Calu3 (cell line): ENCODE results near the gene TIAL1. TPM values are rescaled to one million over a fixed set of nuclear protein-coding genes. Genes with fewer than 3 reads are reported as not detected.

Experiments used
- BruUV-seq: library from RNA; stranded (reverse); fragments of 400-500 nt; replicated peaks from 2 replicates; lab custom pipeline; 2021; lab: Mats Ljungman, UMichigan
- CTCF ChIA-PET: fragments of 300-600 bp; sonication (Branson Sonifier 250); formaldehyde crosslinking; loops from one replicate; lab custom pipeline; 2022; ENCODE audit warnings: antibody characterized with exemption; lab: Charles Lee
- DNase-seq: peaks from one replicate; pipeline ENCODE4 v3.0.0; 2022
- H3K27ac Mint-ChIP-seq: one replicate; pipeline ENCODE4 v1.8.0; 2022; ENCODE audit warnings: mixed read lengths; ENCODE audit not compliant: unreplicated experiment
- H3K27me3 Mint-ChIP-seq: one replicate; pipeline ENCODE4 v1.8.0; 2022; ENCODE audit warnings: mixed read lengths; ENCODE audit not compliant: unreplicated experiment
- H3K36me3 Mint-ChIP-seq: one replicate; pipeline ENCODE4 v1.8.0; 2022; ENCODE audit warnings: mild to moderate bottlenecking, moderate library complexity, mixed read lengths; ENCODE audit not compliant: insufficient read depth, unreplicated experiment
- H3K4me1 Mint-ChIP-seq: one replicate; pipeline ENCODE4 v1.8.0; 2022; ENCODE audit warnings: mild to moderate bottlenecking, low read depth, mixed read lengths; ENCODE audit not compliant: unreplicated experiment
- H3K4me3 Mint-ChIP-seq: one replicate; pipeline ENCODE4 v1.8.0; 2022; ENCODE audit warnings: mild to moderate bottlenecking, low read depth, moderate library complexity, mixed read lengths; ENCODE audit not compliant: unreplicated experiment
- H3K9me3 Mint-ChIP-seq: one replicate; pipeline ENCODE4 v1.8.0; 2022; ENCODE audit warnings: low read depth, mixed read lengths; ENCODE audit not compliant: unreplicated experiment
- intact Hi-C: fragments of 100-400 bp; cut with micrococcal nuclease; formaldehyde crosslinking; loops from one replicate; pipeline ENCODE4 v1.10.0; 2022; ENCODE audit not compliant: unreplicated experiment
- total RNA-seq: library from RNA; stranded (reverse); gene quantifications from 2 replicates; pipeline ENCODE4 v1.2.3, GENCODE V29; 2022
- TF ChIP-seq, protein P1 (sequence below): fragments of 200-600 bp; IDR thresholded peaks from one replicate; pipeline ENCODE4 v1.8.0; 2022; ENCODE audit warnings: antibody characterized with exemption; ENCODE audit not compliant: unreplicated experiment

TIAL1 gene
- total RNA-seq, 1 experiment from 2014 or later = 82.6 TPM

DNA sequence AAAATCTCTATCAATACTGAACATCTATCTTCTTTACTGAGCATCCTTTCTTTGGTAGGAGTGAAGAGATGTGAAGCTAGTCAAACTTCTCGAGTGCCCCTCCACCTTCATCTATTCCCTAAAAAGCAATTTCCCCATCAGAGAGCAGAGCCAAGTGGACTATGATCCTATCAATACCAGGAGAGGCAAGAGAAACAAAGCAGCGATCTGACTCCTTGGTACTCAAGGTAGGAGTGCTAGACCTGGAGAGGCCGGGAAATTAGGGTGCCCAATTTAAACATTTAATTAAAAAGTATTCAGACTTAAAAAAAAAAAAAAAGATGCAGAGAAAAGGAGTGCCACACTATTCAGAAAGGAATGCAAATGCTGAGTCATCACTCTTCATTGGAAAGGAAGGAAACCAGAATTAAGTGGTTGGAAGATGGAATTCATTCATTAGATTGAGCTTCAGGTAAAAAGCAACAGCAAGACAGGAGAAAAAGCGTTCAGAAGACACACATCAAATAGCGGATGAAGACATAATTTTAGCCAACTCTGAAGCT is 1.6 kb downstream of the TIAL1 start:
- no TSS peak for BruUV-seq
- no peak for DNase-seq
- Mint-ChIP-seq H3K9me3 (no peaks in the 10 kb centered on the region), H3K4me1 (peaks cover 20% of the 10 kb centered on the region), H3K4me3 (peak overlapping the region; percentile 89), H3K27me3 (no peaks in the 10 kb centered on the region), H3K27ac (peak overlapping the region; percentile 90), H3K36me3 (peaks cover 34% of the 10 kb centered on the region)
- CTCF ChIA-PET = interaction anchor here (0.6 to 0.7 kb wide), 2 partner anchors 56 to 63 kb away, joined by 3 to 4 read pairs; no protein-coding TSS in a partner anchor
- intact Hi-C loops = loop anchor here (2.0 kb wide), 1 partner anchor 396 kb away; no protein-coding TSS in a partner anchor
- TF ChIP-seq, protein P1, sequence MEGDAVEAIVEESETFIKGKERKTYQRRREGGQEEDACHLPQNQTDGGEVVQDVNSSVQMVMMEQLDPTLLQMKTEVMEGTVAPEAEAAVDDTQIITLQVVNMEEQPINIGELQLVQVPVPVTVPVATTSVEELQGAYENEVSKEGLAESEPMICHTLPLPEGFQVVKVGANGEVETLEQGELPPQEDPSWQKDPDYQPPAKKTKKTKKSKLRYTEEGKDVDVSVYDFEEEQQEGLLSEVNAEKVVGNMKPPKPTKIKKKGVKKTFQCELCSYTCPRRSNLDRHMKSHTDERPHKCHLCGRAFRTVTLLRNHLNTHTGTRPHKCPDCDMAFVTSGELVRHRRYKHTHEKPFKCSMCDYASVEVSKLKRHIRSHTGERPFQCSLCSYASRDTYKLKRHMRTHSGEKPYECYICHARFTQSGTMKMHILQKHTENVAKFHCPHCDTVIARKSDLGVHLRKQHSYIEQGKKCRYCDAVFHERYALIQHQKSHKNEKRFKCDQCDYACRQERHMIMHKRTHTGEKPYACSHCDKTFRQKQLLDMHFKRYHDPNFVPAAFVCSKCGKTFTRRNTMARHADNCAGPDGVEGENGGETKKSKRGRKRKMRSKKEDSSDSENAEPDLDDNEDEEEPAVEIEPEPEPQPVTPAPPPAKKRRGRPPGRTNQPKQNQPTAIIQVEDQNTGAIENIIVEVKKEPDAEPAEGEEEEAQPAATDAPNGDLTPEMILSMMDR = no peak

DNA sequence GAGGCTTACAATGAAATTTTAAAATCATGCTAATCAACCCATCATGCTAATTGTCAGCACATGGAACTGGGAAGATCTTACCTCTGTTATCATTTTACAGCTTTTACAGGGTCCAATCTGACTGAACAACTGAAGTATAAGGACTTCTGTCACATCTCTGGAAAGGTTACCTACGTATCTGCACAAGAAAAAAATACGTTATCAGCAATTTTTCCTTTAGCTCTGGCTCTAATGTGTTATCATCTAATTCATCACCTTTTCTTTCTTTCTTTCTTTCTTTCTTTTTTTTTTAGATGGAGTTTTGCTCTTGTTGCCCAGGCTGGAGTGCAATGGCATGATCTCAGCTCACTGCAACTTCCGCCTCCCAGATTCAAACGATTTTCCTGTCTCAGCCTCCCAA is 8.7 kb downstream of the TIAL1 start:
- no TSS peak for BruUV-seq
- CTCF ChIA-PET = no interaction called here
- DNase-seq = no peak
- H3K27me3 Mint-ChIP-seq = no peaks in the 10 kb centered on the region
- intact Hi-C loops = no loop called here
- no peak overlapping the region for H3K27ac Mint-ChIP-seq
- TF ChIP-seq, protein P1 = no peak
- no peak overlapping the region for H3K4me3 Mint-ChIP-seq
- no peaks in the 10 kb centered on the region for H3K4me1 Mint-ChIP-seq
- H3K36me3 Mint-ChIP-seq = peaks cover 10% of the 10 kb centered on the region
- no peaks in the 10 kb centered on the region for H3K9me3 Mint-ChIP-seq

DNA sequence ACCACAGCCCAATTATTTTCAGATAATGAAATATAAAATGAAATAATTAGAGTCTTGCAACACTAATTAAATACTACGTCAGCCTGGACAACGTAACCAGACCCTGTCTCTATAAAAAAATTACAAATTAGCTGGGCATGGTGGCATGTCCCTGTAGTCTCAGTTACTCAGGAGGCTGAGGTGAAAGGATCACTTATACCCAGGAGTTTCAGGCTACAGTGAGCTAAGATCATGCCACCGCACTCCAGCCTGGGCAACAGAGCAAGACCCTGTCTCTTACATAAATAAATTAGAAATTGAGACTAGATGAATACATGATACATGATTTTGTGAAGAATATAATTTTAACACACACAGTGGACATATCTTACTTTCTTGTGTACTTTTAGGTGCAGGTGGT is 18.4 kb downstream of the TIAL1 start:
- Mint-ChIP-seq H3K36me3 (peaks cover 33% of the 10 kb centered on the region), H3K4me1 (no peaks in the 10 kb centered on the region), H3K9me3 (no peaks in the 10 kb centered on the region), H3K27me3 (no peaks in the 10 kb centered on the region), H3K27ac (no peak overlapping the region), H3K4me3 (no peak overlapping the region)
- TF ChIP-seq, protein P1 = no peak
- DNase-seq = no peak
- CTCF ChIA-PET = interaction anchor here (0.6 kb wide), 1 partner anchor 477 kb away, joined by 3 read pairs; no protein-coding TSS in a partner anchor
- intact Hi-C loops = no loop called here
- no TSS peak for BruUV-seq

DNA sequence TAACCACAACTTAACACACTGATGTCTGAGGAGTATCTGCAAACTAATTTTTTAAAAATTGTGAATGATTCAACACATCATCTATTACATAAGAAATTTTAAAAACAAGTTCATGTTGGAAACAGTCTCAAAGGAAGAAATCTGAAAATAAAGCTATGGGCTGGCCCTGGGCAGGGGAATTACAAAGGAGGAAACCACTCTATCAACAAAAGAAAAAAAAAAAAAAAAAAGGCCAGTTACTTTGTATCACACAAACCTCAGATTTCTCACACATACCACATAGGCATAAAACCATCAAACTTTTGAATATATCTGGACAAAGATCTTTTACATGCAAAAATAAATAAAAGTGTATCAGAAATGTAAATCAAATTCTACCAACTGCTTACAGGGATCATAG is 20.8 kb downstream of the TIAL1 start:
- no TSS peak for BruUV-seq
- no peak overlapping the region for H3K27ac Mint-ChIP-seq
- intact Hi-C loops = no loop called here

More for the DNA sequence above, 20.8 kb downstream of the TIAL1 start:
- TF ChIP-seq, protein P1 = no peak
- DNase-seq = no peak
- Mint-ChIP-seq H3K36me3 (peaks cover 25% of the 10 kb centered on the region), H3K27me3 (no peaks in the 10 kb centered on the region), H3K4me1 (no peaks in the 10 kb centered on the region), H3K4me3 (no peak overlapping the region), H3K9me3 (no peaks in the 10 kb centered on the region)
- CTCF ChIA-PET = no interaction called here
